ENCODE data around the gene PLPPR5. TPM values are rescaled to one million over a fixed set of nuclear protein-coding genes. Genes with fewer than 3 reads are reported as not detected.

The PLPPR5 gene
- total and polyA plus RNA-seq, 9 of the 15 experiments (the other 6 are each of a cell fraction or from before 2014, with no cell fraction given), result not detected

- Histone ChIP-seq H3K27ac (ENCODE audit: extremely low read depth, low read depth, low read length) (no peak overlapping the region), H4K20me1 (replicated peaks; ENCODE audit: control insufficient read depth, insufficient read depth, low read length) (no peaks in the 10 kb centered on the region), H3K9me1 (ENCODE audit: control insufficient read depth, insufficient read depth, low read length) (no peaks in the 10 kb centered on the region), H3K9me3 (replicated peaks; ENCODE audit: control insufficient read depth, insufficient read depth, low read depth, low read length) (no peaks in the 10 kb centered on the region), H2AFZ (ENCODE audit: low read depth, low read length) (no peak overlapping the region), H3K9ac (ENCODE audit: insufficient read depth in 1 of 2, low read depth in 2 of 2, low read length in 2 of 2) (no peak overlapping the region), H3K79me2 (ENCODE audit: control insufficient read depth, insufficient read depth, low read length) (no peaks in the 10 kb centered on the region), H3K36me3 (ENCODE audit: control insufficient read depth, insufficient read depth, low read length) (no peaks in the 10 kb centered on the region), H3K27me3 (ENCODE audit: control insufficient read depth in 2 of 2, insufficient read depth in 2 of 2, low read length in 2 of 2) (no peaks in the 10 kb centered on the region), H3K4me2 (ENCODE audit: insufficient read depth, low read length) (no peak overlapping the region), H3K4me1 (replicated peaks in 1 of 2; ENCODE audit: control insufficient read depth in 2 of 2, insufficient read depth in 2 of 2, low read length in 2 of 2) (no peaks in the 10 kb centered on the region), H3K4me3 (no peak overlapping the region)
- no TSS peak for BruUV-seq (replicated peaks)
- ChIA-PET POLR2A (no interaction called here), CTCF (ENCODE audit: low intra/inter-chr PET ratio) (no interaction called here)
- TF ChIP-seq, protein P1, sequence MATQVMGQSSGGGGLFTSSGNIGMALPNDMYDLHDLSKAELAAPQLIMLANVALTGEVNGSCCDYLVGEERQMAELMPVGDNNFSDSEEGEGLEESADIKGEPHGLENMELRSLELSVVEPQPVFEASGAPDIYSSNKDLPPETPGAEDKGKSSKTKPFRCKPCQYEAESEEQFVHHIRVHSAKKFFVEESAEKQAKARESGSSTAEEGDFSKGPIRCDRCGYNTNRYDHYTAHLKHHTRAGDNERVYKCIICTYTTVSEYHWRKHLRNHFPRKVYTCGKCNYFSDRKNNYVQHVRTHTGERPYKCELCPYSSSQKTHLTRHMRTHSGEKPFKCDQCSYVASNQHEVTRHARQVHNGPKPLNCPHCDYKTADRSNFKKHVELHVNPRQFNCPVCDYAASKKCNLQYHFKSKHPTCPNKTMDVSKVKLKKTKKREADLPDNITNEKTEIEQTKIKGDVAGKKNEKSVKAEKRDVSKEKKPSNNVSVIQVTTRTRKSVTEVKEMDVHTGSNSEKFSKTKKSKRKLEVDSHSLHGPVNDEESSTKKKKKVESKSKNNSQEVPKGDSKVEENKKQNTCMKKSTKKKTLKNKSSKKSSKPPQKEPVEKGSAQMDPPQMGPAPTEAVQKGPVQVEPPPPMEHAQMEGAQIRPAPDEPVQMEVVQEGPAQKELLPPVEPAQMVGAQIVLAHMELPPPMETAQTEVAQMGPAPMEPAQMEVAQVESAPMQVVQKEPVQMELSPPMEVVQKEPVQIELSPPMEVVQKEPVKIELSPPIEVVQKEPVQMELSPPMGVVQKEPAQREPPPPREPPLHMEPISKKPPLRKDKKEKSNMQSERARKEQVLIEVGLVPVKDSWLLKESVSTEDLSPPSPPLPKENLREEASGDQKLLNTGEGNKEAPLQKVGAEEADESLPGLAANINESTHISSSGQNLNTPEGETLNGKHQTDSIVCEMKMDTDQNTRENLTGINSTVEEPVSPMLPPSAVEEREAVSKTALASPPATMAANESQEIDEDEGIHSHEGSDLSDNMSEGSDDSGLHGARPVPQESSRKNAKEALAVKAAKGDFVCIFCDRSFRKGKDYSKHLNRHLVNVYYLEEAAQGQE (IDR thresholded peaks at IDR 0.05; ENCODE audit: borderline replicate concordance), result no peak
- TF ChIP-seq, protein P1 (CRISPR knock-in tag; IDR thresholded peaks at IDR 0.05; ENCODE audit: low read depth), result no peak
- TF ChIP-seq ZC3H4 (CRISPR knock-in tag; IDR thresholded peaks at IDR 0.05; ENCODE audit: borderline replicate concordance), result no peak
- TF ChIP-seq HNRNPL (IDR thresholded peaks at IDR 0.05; ENCODE audit: low read depth, low read length), result no peak
- no peak for TF ChIP-seq PPARD (CRISPR knock-in tag; IDR thresholded peaks at IDR 0.05)
- TF ChIP-seq POLR2H (tag; IDR thresholded peaks at IDR 0.05; ENCODE audit: low read depth), result no peak
- TF ChIP-seq CREM (IDR thresholded peaks at IDR 0.05; ENCODE audit: low read depth), result no peak
- TF ChIP-seq, protein P2, sequence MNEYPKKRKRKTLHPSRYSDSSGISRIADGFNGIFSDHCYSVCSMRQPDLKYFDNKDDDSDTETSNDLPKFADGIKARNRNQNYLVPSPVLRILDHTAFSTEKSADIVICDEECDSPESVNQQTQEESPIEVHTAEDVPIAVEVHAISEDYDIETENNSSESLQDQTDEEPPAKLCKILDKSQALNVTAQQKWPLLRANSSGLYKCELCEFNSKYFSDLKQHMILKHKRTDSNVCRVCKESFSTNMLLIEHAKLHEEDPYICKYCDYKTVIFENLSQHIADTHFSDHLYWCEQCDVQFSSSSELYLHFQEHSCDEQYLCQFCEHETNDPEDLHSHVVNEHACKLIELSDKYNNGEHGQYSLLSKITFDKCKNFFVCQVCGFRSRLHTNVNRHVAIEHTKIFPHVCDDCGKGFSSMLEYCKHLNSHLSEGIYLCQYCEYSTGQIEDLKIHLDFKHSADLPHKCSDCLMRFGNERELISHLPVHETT (CRISPR knock-in tag; conservative IDR thresholded peaks at IDR 0.05 in 1 of 2, IDR thresholded peaks at IDR 0.05 in 1 of 2), result no peak
- TF ChIP-seq, protein P3, sequence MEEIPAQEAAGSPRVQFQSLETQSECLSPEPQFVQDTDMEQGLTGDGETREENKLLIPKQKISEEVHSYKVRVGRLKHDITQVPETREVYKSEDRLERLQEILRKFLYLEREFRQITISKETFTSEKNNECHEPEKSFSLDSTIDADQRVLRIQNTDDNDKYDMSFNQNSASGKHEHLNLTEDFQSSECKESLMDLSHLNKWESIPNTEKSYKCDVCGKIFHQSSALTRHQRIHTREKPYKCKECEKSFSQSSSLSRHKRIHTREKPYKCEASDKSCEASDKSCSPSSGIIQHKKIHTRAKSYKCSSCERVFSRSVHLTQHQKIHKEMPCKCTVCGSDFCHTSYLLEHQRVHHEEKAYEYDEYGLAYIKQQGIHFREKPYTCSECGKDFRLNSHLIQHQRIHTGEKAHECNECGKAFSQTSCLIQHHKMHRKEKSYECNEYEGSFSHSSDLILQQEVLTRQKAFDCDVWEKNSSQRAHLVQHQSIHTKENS (CRISPR knock-in tag; IDR thresholded peaks at IDR 0.05), result no peak
- TF ChIP-seq HNRNPLL (IDR thresholded peaks at IDR 0.05; ENCODE audit: low read depth, low read length, poor library complexity, severe bottlenecking), result no peak
- WGBS (ENCODE audit: insufficient coverage, low coverage, missing lambda C conversion rate), result 0% methylated on average over 1 of the region's 1 CpG
- FAIRE-seq, result no peak
- in situ Hi-C loops (cut with MboI), result no loop called here
- intact Hi-C loops (cut with micrococcal nuclease), result no loop called here
- no peak for ATAC-seq
- DNase-seq (ENCODE audit: extremely low read depth in 1 of 4, low spot score in 3 of 4), result no peak
Observed at GRCh38 chr1:98865796-98866195, 138.9 kb downstream of the PLPPR5 start.
